Right renal pelvis (tissue), 4 donors: ENCODE results near the gene LRP8. TPM values are rescaled to one million over a fixed set of nuclear protein-coding genes. Genes with fewer than 3 reads are reported as not detected.

Source experiments
- DNase-seq, 4 donors: peaks; one replicate each; pipeline ENCODE4 v3.0.0-alpha.2; 2013; ENCODE audit warnings: low read depth in 4 of 4, low spot score in 3 of 4, missing footprints in 1 of 4
- polyA plus RNA-seq, 4 donors: library from polyadenylated mRNA; unstranded; fragments of 120-200 nt; gene quantifications; one replicate each; pipeline ENCODE4 v1.2.1, GENCODE V29; 2013; ENCODE audit not compliant: insufficient read length in 4 of 4

Gene LRP8
- 1 to 10 TPM; 4.8 to 6.6 (median 5.3) TPM for polyA plus RNA-seq

DNA sequence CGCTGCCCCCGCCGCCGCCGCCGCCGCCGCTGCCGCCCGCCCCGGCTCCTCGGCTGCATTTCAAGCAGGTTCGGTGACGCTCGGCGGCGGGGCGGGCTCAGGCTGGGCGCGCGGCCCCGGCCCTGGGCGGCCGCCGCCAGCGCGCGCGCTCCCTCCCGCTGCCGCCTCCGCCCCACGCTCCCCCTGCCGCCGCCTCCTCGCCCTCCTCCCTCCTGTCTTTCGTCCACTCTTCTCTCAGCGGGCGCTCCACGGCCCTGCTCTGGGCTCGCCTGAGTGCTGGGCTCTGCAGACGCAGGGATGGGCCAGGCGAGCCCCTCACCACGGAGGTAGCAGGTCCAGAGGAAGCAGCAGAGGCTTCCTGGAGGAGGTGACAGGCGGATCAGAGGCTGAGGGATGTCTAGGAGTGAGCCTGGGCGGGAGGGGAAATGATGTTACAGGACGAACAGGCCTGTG is at the start of gene LRP8:
LRP8 (minus strand) TSS at position 62 of the 453 bp plus-strand sequence. CDS start 158 bp downstream, outside the sequence.
- peak in 1 of 4 donors; percentile 56 for DNase-seq

DNA sequence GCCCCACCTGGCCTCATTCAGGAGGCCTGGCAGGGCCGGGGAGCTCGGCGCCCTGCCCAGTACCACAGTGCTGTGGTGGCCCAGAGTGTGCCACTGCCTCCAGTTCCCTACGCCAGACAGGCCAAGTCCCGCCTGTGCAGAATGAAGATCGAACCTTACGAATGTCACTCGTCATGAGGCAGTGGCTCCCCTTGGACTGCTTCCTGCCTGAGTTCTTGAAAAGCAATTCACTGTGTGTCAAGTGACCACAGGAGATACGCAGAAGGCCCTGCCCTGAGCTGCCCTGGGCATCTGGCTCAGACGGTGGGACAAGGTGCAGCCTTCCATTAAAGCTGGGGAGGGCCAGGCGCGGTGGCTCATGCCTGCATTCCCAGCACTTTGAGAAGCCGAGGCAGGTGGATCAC is 49.6 kb upstream of the LRP8 start:
- DNase-seq: no peak

DNA sequence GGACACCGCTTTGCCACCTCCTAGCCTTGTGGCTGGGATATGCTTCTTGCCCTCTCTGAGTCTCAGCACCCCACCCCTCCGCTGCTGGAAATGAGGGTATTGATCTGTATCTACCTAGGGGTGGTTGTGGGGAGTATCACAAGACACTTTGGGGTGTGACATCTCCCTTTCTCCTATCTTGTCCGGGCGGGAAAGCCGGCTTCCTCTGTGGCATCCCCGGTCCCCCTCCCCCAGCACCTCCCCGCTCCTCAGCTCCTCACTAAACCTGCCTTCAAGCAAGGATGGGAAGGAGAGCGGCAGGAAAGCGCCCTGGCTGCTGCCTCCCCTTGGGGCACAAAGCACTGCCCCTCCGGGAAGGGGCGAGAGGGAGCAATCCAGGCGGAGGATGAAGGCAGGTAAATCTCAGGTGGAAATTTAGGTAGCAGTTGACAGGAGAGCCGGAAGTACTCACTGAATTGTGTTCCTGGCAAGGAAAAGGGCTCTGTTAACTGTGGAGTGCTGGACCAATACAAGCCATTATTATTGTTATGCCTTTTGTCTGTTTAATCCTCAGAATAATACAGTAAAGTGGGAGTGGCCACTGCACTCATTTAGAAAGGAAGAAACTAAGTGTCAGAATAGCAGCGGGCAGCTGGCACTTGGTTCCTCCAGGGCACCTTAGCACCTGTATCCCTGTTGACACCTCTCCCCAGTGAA is 49.0 kb upstream of the LRP8 start:
- DNase-seq: no peak

DNA sequence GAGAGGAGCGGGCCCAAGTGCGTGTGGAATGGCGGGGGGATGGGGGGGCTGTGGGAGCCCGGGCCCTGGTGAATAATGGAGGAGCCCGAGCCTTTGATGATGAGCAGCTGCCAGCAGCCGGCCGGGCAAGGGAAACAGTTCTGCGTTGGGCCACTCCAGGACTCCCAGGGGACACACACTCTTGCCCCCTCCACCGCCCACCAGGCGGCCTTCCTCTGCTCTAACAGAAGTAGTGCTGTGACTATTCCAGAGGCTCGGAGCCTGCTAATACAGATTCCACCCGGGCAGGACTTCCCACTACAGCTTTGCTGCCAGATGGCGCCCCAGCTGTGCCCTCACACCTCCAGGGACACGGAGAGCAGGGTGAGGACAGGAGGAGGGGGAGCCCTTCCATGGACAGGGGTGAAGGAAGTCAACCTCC is 48.2 kb upstream of the LRP8 start:
- no peak for DNase-seq

DNA sequence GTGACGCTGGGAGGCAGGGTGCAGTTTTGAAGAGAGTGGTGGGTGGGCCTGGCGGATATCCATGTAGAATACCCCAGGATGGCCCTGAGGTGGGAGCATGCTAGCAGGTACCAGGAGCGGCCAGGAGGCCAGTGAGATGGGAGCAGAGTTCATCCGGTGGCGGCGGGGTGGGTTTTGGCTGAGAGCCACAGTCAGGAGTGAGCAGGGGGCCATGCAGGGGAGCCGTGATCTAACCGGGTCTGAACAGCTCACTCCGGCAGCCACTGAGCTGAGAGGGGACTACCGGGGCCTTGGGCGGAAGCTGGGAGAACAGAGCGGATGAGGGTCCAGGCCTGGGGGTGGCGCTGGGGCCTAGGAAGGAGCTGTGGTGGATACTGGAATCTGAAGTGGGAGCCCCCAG is 47.6 kb upstream of the LRP8 start:
- DNase-seq: no peak

DNA sequence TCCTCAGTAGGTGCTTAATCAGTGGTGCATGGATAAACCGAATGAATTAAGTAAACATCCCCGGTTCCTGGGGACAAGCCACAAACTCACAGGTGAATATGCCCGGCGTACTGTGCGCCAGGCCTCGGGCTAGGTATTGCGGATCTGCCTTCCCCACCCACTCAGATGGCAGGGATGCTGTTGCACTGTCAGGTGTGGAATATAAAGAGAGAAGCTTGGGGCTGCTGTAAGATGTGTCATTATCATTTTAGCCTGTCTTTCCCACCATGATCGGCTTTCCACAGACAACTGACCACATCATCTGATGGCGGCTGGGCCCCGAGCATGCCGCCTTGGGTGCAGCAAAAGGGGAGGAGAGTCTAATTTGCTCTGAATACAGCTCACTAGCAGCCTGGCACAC is 45.4 kb upstream of the LRP8 start:
- no peak for DNase-seq

DNA sequence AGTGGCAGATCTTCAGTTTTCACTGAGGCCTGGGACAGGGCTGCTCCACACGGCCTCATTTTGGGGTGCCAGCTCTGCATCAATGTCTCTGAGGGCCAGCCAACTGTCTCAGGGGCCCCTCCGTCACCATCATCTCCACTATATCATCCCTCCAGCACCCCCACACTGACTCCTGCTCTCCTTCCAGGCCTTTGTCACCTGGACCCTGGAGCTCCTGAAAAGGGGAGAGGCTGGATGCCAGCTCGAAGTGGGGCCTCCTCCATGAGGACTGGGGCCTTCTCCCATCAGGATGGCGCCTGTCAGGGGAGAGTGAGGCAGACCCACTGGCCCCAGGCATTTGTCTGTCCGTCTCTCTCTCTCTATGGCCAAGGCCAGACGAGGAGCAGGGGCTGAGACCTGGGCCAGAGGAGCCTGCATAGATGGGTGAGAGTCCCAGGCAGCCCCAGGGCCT is 44.7 kb upstream of the LRP8 start:
- DNase-seq: no peak

DNA sequence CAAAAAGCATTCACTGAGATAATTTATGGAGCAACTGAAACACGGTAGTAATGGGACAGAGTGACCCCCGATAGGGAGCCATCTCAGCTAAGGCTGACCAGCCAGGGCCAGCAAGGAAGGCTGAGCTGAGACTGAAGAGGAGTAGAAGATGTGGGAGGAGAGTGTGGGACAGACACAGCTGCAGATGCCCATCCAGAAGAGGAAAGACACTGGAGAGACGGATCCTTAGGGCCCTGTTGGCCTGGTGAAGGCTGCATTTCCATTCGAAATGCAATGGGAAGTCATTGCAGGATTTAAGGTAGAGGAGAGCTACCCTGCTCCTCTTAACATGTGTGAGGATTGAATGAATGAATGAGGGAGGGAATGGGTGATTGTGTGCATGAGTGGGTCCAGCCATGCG is 44.0 kb upstream of the LRP8 start:
- DNase-seq: no peak

DNA sequence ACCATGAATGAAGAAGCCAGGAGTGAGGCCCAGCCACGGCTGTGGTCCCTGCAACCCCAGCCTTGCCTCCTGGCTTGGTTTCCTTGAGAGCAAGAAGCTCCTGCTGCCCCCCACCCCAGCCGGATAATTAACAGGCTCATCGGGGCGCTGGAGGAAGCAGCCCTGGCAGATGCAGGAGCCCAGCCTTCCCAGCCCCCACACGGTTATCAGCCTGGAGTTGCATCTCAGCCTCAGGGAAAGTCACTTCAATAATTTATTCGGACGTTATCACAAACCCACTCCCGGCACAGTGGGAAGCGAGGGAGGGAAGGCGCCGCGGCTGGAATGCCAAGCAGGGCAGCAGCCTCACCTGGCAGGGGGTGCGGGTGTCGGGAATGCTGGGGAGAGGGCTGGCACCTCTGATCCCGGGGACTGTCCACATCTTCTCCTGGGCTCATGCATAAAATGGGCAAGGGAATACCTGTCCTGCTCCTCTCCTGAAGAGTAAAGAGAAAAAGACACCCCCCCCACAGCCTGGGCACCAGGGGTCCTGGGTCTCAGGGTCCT is 43.3 kb upstream of the LRP8 start:
- DNase-seq: no peak

DNA sequence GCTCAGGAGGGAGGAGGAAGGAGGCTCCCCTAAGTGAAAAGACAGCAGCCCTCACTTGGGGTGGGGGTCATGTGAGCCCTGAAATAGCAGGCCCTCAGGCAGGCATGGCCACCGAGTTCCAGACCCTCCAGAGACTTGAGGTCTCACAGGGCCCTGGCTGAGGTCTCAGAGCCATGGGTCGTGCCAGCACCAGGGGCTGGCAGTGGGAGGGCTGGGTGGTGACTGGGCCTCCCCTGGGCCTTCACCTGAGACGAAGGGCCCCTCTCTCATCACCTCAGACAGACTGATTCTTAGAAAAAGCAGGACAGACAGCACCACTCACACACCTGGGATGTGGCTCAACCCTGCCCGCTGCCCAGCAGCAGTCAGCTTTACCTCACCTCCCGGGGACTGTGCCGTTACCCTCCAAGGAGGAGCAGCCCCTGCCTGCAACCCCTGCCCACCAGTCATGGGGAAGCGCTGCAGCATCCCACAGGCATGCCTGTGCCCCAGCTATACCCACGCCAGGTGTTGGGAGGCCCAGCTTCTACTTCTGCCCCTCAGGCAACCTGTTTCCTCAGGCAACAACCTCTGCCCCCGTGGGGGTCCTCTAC is 42.6 kb upstream of the LRP8 start:
- no peak for DNase-seq

DNA sequence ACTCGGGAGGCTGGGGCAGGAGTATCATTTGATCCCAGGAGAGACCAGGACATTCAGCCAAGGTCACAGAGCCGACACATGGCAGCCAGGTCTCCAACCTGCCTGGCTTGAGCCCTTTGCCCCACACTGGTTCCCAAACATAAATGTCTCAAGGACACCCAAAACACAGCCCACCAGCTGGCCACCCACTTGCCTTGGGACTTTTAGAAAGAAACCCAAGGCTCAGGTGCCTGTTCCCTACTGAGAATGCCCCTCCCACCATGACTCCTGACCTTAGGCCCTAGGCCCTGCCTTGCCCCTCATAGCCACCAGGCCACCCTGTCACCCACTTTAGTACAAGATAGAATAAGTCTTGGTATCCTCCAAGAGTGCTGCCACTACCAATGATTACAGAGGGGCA is 41.9 kb upstream of the LRP8 start:
- DNase-seq: no peak

DNA sequence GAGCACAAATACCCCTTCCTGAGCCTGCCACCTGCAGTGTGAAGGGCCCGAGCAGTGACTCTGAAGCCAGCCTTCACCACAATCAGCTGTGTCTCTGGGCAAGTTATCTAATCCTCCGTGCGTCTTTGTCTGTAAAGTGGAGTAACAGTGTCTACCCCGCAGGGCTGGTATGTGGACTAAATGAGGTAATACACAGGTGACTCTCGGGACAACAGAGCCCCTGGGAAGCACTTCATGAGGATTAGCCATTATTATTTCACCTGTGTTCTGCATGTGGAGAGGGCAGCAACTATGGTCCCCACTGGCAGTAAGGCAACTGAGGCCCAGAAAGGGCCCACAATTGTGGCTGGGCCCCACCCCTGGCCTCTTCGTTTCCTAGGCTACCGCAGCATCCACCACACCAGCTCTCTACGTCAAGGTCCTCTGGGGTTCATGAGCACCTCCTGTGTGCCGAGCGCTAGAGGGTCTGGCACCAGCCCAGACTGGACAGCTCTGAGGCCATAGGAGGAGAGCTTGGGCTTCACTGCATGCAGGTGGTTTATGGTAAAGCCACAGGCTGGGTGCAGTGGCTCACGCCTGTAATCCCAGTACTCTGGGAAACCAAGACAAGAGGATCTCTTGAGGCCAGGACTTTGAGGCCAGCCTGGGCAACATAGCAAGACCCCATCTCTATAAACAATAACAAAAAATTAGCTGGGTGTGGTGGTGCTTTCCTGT is 41.3 kb upstream of the LRP8 start:
- DNase-seq: no peak

DNA sequence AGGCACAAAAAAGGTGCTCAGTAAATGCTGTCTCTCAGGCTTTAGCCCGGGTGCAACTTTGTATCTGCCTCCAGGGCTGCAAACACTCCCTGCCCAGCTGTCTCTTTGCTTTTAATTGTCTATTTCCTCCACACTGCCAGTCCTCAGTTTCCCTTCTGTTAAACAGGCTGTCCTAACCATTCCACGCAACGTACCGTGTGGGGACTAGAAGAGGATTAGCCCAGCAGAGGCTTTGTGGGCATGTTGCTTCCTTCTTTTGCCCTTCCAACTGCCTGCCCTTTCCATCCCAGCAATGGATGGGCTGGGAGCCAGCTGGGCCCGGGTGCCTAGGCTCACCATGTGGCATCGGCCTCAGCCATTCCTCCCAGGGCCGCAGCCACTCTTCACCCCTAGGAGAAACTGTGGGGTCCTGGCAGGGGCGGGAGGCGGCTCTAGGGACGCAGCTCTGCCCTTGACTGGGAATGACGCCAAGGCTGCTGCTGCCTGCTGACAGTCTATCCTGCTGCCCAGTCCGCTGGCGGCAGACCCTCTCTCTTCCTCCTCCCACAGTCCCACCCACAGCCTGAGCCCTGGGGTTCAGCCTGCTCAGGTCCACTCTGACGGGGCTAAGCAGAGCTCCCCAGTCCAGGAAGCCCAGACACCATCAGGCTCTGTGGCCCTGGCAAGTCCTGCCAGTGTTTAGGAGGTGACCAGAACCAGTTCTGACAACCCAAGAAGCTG is 40.6 kb upstream of the LRP8 start:
- no peak for DNase-seq

DNA sequence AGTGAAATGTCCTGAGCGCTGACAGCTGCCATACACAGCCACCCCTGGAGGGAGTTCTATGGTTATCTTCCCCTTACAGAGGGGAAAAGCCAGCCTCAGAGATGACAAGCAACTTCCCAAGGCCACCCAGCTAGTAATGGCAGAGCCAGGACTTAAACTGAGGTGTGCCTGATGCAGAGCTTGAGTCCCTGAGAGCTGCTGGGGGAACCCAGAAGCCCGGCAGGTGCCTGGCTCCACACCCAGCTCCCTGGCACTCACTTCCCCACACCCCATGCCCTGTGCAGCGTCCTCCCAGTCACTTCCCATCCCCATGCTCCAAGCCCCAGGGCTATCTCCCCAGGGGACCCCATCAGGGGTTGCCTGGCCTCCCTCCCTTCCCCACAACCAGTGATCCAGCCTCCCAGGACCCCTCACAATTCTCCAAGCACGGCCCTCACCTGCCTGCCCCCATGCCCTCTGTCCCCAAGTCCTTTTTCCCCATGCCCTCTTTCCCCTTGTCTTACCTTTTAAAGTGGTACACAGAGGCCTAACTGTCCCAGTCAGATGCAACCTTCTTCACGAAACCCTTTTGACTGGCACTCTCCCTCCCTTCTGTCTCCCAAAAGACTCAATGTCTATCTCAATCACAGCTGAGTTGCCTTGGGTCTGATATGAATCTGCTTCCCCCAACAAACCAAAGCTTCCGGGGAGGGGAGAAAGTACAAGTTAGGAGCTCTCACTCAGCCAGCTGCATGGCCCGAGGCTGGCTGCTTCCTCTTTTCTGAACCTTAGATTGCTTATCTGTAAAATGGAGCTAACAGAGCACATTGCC is 39.8 kb upstream of the LRP8 start:
- DNase-seq: no peak

DNA sequence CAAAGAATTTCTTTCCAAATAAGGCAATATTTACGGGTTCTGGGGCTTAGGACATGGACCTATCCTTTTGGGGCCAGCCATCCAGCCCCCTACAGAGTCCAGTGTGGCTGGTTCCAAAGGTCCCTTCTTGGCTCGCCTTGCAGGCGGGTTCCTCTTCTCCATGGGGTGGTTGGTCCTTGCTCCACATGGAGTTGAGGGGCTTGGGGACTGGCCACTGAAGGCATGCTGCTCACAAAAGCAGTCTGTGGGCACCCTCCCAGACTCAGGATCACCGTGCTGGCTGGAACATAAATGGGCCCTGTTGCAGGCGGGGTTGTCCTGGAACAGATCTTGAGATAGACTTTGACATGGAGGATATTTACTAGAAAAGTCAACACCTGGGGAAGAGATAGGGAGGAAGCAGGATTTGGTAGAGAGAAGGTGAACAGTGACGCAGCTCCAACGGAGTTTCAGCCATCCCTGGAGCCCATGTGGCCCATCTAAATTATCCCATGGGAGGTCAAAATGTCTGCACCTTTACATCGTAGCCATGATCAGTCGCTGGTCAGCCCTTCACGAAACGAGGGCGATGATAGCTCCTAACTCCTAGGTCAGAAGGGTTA is 39.1 kb upstream of the LRP8 start:
- no peak for DNase-seq

DNA sequence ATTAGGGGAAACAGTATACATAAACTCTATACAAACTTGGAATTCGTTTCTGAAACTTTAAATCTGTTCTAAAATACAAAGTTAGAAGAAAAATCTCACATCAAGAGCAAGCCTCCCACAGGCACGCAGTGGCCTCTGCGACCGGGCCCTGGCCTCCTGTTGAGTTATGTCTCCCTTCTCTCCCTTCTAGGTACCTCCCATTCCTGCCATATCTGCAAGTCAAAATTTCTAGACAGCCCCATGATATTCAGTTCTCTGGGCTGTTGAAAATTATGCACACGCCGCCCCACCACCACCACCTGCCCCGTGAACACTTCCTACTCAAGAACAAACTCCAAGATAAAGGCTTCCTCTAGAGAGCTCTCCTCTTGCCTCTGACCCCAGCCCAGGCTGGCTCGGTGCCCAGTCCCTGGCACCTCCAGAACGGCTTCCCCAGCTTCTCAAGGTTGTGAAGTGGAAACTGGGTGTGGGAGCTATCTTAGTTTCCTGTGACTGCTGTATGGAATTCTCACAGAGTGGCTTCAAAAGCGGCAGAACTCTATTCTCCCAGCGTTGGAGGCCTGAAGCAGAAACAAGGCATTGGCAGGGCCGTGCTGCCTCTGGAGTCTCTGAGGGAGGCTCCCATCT is 37.7 kb upstream of the LRP8 start:
- DNase-seq: no peak

DNA sequence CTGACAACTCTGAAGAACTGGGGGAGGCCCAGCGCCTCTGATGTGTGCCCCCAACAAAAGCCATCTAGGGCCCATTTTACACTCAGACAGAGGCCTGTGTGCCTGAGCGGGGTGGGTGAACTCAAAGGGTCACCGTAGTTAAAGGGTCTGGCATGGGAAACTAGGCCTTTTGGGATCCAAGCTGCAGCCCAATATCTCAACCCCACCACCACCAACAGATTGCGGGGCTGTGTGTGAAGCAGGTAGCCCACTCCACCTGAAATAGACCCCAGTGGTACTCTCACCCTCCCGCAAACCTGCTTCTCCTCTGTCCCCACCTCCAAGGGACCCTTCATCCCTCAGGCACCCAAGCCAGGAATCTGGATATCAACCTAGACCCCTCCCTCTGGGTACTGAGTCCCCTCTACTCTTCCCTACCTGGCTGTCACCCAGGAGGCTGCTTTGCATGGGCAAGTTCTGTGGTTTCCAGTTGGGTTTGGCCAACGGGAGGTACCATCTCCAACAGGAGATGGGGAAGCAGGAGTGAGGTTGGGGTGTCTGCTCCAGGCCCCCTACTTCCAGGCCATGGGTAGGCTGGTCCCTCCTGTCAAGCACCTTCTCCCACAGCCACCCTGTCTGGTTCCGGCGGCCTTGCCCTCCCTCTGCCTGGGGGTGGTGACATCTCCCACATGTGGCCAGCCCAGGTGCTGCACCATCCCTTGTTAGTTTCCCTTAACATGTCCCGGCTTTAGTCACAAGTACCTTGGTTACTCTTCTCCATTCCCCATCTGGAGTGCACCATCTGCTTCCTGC is 35.2 kb upstream of the LRP8 start:
- DNase-seq: no peak

DNA sequence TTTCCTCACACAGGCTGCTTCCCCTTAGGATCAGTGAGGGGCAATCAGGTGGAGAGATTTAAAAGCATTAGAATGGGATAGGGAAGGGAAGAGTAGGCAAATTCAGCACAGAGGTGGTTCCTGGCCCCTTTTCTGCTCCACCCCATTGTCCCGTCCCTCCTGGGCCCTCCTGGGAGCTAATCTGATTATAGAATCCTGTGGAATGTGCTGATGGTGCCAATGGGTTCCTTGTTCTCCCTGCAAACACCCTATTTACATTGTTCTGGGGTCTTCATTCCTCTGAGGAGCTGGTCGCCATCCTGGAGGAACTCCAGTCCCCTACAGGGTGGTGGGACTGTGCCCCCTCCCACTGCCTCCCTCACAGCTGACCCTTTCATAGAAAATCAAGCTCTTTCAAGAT is 34.4 kb upstream of the LRP8 start:
- no peak for DNase-seq
